ENCODE measurements around the gene PRR19.

PRR19 gene

DNA sequence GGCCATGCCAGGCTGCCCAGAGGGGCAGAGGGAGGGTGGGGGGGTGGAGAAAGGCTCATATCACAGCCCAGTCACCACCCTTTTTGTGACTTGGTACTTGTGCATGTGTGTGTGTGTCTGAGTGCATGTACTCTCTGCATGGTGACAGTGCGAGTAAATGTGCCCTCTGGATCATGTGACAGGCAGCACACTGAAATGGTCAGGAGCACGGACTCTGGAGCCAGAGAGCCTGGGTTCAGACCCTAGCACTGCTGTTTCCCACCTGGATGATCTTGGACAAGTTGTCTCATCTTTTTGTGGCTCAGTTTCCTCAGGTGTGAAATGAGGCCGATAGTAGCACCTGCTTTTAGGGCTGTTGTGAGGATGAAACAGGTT lies 30.9 kb upstream of the PRR19 start:
- DNase-seq (ENCODE audit: low read depth in 2 of 2) = no peak

DNA sequence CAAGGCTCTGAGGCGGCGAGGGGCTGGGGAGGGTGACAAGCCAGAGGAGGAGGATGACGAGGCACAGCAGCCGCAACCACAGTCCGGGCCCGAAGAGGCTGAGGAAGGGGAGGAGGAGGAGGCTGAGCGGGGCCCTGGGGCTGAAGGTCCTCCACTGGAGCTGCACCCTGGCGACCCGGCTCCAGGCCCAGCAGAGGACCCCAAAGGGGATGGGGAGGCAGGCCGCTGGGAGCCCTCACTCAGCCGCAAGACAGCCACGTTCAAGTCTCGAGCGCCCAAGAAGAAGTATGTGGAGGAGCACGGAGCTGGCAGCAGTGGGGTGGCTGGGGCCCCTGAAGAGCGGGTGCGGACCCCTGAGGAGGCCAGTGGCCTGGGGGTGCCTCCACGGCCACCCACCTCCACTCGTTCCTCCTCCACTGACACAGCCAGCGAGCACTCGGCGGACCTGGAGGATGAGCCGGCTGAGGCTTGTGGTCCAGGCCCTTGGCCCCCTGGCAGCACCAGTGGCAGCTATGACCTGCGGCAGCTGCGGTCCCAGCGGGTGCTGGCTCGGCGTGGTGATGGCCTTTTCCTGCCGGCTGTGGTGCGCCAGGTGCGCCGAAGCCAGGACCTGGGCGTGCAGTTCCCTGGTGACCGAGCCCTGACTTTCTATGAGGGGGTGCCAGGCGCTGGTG lies 29.9 kb upstream of the PRR19 start:
- no peak for DNase-seq (ENCODE audit: low read depth in 2 of 2)

- DNase-seq (ENCODE audit: low read depth in 2 of 2) = no peak
Observed at GRCh38 chr19:42272535-42272897, 29.4 kb upstream of the PRR19 start.

GRCh38 chr19:42272989-42273406 lies 28.9 kb upstream of the PRR19 start:
- no peak for DNase-seq (ENCODE audit: low read depth in 2 of 2)

- no peak for DNase-seq (ENCODE audit: low read depth in 2 of 2)
Observed at GRCh38 chr19:42273407-42274064, 28.4 kb upstream of the PRR19 start.

GRCh38 chr19:42274065-42274682 lies 27.8 kb upstream of the PRR19 start:
- DNase-seq (ENCODE audit: low read depth in 2 of 2) = no peak

- no peak for DNase-seq (ENCODE audit: low read depth in 2 of 2)
Observed at GRCh38 chr19:42275103-42275502, 26.8 kb upstream of the PRR19 start.

DNA sequence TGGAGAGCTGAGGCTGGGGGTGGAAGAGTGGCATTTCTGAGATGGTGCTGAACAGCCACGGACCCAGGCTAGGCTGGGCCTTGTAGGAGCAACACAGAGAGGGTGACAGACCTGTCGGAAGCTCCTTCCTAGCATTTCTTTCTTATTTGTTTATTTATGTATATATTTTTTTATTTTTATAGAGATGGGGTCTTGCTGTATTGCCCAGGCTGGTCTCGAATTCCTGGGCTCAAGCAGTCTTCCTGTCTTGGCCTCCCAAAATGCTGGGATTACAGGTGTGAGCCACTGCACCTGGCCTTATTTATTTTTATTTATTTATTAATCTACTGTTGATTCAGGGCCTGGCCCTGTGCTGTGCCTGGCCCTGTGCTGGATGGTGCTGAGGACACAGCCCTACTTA lies 26.4 kb upstream of the PRR19 start:
- DNase-seq (ENCODE audit: low read depth in 2 of 2) = no peak

GRCh38 chr19:42276284-42276683 lies 25.6 kb upstream of the PRR19 start:
- DNase-seq (ENCODE audit: low read depth in 2 of 2) = no peak

DNA sequence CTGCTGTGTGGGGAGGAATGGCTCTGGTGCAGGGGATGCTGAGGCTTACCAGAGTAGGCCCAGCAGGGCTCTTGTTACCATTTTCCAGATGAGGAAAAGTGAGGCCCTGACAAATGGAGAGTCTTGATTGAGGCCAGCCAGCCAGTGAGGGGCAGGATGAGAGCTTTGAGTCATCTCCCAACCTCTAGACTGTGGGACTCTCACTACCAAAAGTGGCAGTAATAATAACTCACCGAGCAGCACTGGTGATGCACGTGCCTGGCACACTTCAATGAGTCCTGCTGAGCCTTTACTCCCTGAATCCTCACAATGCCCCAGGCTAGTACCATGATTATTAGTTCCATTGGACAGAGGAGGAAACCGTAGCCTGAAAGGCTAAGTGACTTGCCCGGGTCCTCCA lies 25.1 kb upstream of the PRR19 start:
- DNase-seq (ENCODE audit: low read depth in 2 of 2) = no peak

- no peak for DNase-seq (ENCODE audit: low read depth in 2 of 2)
Observed at GRCh38 chr19:42277821-42278451, 24.0 kb upstream of the PRR19 start.

GRCh38 chr19:42278452-42279154 lies 23.3 kb upstream of the PRR19 start:
- no peak for DNase-seq (ENCODE audit: low read depth in 2 of 2)

GRCh38 chr19:42279155-42279901 lies 22.6 kb upstream of the PRR19 start:
- DNase-seq (ENCODE audit: low read depth in 2 of 2) = no peak

DNA sequence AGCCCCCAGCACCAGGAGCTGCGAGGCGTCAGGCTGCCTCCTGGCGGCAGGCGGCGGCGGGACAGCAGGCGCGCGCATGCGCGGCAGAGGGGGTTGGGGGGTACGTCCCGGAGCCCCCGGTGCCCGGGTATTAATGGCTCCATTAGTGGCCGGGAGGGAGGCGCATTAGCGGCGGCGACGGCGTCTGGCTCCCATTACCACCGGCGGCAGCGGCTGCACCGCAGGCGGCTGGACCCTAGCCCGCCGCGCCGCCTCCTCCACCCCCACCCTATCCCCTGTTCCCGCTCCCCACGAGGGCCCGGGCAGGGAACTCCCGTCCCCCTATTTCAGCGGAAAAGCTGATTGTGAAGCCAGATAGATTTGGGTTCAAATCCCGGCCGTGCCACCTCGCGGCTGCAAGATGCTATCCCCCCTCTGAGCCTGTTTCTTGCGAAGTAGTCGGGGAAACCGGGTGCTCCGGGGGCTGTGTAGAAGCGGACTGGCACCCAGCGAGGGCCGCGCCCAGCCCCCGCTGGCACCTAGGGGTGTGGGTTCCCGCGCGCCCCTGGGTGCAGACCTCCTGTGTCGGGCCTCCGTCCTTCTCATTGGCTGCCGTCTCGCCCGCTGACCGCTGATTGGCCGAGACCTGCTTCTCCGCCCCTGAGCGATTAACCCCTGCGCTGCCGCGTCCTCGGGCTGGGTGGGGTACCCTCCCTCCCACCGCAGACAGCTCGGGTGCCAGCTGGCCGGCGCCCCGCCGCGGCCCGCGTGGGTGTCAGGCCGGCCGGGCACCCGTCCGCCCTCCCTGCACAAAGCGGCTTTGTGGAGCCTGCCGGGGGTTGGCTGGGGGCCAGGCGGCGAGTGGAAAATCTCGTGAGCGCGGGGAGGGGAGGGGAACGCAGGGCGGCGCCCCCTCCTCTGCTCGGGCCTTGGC lies 21.8 kb upstream of the PRR19 start:
- peak; percentile 59 to 68 for DNase-seq (ENCODE audit: low read depth in 2 of 2)

DNA sequence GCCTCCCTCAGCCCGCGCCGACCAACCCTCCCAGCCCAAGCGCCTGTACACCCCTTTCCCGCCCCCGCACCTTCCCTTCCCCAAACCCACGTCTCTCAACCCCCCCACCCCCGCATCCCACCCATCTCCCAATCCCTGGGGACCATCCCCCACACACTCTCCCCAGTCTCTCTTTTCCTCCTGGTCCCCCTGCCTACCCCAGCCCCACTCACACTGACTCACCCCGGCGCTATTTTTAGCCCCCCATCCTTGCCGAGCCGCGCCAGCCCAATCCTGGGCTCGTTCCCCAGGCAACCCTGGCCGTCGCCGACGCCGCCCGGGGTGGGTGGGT lies 21.2 kb upstream of the PRR19 start:
- DNase-seq (ENCODE audit: low read depth in 2 of 2) = no peak

DNA sequence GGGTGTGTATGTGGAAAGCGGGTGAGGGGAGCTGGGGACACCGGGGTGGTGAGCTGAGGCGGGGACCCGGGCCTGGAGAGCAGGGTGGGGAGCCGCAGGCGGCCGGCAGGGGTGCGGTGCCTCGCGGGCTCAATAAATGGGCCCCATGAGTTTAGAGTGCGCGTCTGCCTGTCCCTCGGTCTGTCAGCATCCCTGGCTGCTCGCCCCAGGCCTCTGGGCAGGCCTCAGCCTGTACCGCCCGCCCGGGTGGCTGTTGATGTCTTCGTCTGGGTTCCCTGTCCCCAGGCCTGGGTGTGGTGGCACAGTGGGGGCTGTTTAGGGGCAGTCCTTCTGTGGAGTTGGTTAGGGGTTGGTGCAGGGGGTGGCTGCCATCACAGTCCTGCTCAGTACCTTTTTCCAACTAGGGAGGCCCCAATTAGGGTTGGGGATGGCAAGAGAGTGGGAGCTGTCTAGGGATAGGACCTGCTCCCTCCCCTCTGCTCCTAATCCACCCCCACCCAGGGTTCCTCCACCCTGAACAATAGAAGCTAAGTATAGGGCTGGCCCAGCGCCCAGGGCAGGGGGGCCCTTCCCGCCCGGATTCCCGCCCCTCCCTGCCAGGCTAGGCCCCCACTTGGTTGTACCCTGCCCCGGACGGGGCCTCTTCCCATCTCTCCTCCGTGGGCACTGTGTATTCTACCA lies 20.6 kb upstream of the PRR19 start:
- no peak for DNase-seq (ENCODE audit: low read depth in 2 of 2)

DNA sequence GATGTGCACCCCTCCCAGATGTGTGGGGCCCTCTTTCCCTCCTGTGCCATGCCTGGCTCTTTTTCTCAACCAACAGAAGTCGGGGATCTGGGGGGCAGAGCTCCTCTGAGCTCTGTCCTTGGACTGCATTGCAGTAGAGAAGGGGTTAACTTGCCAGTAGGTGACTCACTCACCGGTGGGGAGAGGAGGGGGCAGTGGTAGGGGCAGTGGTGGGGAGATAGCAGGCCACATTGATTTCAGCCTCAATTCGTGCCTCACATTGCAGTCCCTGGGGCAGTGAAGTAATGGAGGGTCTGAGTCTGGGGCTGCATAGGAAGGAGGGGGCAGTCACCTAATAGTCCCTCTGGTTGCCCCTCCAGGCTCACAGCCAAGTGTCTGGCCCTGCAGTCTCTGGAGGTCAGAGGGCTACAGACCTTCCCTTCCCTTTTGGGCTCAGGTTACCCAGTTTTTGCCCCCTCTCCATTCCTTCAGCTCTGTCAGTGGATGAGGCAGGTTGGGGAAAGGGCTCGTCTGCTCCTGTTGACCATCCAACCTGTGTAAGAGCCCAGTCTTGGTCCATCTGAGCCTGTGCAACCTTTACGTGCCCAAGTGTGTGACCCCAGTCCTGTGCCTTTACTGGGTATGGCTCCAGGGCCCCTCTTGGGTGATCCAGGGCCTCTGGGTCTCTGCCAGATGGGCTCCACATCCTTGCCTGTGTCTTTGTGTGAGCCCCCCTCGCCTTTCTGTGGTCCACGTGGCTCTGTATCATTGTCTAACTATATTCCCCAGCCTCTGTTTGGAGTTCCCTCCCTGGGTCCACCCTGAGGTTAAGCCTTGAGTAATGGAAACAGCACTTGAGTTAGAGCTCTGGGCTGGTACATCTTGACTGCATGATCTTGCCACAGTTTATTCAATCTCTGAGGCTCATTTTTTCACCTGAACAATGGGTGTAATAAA lies 19.8 kb upstream of the PRR19 start:
- no peak for DNase-seq (ENCODE audit: low read depth in 2 of 2)

- DNase-seq (ENCODE audit: low read depth in 2 of 2) = no peak
Observed at GRCh38 chr19:42282819-42283187, 19.1 kb upstream of the PRR19 start.
